Activated CD4-positive, alpha-beta T cell treated with anti-CD3 and anti-CD28 coated beads, Interleukin-2, amount 50 U/mL, for 1 hour (primary cell): ENCODE data around the gene RFTN2.
"Not testable (repeated sequence)": the region's sequence is repeated elsewhere in the genome, so short reads cannot be mapped to it uniquely, and the experiment has no call there.

Experiments
- DNase-seq: peaks from one replicate; pipeline ENCODE4 v3.0.0-alpha.2; 2020

The RFTN2 gene, protein sequence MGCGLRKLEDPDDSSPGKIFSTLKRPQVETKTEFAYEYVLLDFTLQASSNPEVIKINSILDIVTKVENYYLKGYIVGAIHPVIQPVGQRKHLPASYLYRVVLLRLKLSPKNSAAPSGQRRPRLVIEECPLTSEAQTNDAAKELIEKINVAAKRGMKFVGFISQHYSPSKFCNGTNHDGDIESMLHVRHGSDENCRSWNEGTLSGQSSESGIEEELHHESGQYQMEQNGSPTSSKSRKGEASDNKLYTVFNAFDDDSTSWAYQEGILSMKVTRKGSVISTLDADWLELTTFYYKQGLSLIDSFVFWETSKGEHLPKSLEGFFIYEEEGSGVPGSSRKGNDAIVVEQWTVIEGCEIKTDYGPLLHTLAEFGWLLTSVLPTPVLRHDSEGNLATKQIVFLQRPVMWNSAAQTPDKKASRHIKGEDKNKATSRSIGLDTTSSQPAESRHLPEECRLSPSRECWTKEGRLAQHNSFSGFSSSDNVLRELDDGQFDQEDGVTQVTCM

GRCh38 chr2:197675246-197675645 is at the start of gene RFTN2:
TSS of gene RFTN2 (minus strand) at chr2:197675587. CDS start at chr2:197675458, 129 bp downstream.
- no peak for DNase-seq

DNA sequence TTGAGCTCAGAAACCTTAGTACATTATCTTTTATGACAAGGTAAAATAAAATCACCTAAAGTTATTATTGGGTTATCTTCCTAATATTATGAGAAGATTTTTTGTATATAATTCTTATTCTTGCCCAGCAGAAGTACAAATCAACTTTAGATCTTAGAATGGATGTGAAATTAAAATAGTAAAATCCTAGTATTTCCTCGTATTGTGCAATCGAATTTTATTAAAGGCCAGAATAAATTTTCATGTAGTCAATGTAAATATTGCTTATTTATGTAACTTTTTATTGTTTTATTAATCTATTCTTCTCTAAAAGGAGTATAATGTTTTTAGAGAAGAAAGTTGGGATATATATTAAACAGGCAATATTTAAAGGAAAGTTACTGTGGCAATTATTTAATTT is 42.5 kb upstream of the RFTN2 start:
- no peak for DNase-seq

- no peak for DNase-seq
Measured at GRCh38 chr2:197713271-197713670, 37.9 kb upstream of the RFTN2 start.

- DNase-seq: no peak
Measured at GRCh38 chr2:197711578-197711977, 36.2 kb upstream of the RFTN2 start.

- DNase-seq: no peak
Measured at GRCh38 chr2:197710424-197711042, 35.1 kb upstream of the RFTN2 start.

- not testable (repeated sequence) for DNase-seq
Measured at GRCh38 chr2:197709140-197709539, 33.8 kb upstream of the RFTN2 start.

DNA sequence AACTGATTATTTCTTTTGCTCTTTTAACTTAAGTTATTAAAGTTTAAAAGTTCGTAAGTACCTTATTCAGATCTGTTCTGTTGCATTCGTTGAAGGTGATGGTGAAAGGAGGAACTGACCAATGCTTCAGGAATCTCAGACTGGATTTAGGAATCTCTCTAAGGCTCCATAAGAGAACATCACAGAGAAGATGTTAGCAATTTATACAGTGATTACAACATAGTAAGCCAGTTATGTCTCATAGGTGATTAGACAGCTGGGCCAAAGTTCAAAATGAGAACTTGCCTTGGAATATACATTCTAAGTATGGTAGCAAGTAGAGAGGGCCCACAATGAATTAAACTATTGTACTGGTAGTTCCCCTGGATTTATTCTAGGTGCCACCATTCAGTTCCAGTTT is 32.9 kb upstream of the RFTN2 start:
- no peak for DNase-seq

DNA sequence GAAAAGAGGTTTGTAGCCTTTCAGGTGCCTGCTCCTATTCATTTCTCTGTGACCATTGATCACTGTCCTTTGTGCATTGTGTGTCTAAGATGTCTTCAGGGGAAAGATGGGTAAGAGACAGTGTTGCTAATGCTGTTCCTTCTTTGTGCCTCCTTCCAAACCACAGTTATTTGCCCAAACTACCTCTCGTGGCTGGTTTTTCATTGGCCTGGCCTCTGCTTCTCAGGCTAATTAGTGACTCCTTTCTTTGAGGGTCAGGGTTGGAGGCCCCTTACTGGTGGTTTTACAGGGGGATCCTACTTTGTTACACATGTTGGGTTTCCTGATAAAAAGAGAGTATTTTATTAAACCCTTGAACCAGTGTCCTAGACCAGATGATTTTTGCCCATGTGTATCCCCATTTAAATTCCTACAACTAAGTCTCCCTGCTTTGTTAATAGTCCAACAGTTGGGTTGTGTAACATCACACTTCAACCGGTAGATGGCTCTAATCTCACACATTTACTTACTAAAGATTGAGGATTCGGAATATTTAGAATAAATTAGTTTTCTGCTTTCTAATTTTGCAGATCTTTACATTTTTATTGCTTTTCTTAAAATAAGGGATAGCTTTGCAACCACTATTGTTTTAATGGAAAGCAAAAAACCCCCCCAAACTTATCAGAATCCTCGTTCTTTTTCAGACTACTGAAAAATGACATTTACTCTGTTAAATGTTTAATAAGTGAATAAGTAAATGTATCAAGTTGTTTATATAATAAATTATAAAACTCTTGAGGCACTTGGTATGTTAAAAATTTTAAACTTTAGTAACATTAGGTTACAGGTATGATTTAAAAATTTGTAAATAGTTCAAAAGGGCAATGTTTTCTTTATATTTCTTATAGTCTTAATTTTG is 32.2 kb upstream of the RFTN2 start:
- no peak for DNase-seq

DNA sequence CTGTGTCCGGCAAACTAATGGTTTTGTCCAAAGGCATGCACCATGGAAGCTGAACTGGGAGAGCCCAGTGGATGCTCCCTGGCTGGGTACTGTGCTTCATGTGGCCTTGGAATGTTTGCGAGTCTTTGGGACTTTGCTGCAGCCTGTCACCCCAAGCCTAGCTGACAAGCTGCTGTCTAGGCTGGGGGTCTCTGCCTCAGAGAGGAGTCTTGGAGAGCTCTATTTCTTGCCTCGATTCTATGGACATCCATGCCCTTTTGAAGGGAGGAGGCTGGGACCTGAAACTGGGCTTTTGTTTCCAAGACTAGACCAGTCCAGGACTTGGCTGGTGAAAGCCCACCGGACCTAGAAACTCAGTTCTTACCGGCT is 31.4 kb upstream of the RFTN2 start:
- DNase-seq: no peak

DNA sequence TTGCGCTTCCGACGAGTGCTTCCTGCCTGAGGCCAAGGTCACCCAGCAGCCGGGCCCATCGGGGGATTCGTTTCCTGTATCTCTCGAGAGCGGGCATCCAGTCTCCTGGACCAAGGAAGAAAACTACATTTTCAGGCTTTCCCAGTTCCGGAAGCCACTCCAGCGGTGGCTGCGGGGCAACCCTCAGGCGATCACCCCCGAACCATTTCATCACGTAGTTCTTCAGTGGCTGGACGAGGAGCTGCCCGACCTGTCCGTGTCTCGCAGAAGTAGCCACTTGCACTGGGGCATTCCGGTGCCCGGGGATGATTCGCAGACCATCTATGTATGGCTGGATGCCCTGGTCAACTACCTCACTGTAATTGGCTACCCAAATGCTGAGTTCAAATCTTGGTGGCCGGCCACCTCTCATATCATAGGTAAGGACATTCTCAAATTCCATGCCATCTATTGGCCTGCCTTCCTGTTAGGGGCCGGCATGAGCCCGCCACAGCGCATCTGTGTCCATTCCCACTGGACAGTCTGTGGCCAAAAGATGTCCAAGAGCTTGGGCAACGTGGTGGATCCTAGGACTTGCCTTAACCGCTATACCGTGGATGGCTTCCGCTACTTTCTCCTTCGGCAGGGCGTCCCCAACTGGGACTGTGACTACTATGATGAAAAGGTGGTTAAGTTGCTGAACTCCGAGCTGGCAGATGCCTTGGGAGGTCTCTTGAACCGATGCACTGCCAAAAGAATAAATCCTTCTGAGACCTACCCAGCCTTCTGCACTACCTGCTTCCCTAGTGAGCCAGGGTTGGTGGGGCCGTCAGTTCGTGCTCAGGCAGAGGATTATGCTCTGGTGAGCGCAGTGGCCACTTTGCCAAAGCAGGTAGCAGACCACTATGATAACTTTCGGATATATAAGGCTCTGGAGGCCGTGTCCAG is 30.8 kb upstream of the RFTN2 start:
- no peak for DNase-seq

DNA sequence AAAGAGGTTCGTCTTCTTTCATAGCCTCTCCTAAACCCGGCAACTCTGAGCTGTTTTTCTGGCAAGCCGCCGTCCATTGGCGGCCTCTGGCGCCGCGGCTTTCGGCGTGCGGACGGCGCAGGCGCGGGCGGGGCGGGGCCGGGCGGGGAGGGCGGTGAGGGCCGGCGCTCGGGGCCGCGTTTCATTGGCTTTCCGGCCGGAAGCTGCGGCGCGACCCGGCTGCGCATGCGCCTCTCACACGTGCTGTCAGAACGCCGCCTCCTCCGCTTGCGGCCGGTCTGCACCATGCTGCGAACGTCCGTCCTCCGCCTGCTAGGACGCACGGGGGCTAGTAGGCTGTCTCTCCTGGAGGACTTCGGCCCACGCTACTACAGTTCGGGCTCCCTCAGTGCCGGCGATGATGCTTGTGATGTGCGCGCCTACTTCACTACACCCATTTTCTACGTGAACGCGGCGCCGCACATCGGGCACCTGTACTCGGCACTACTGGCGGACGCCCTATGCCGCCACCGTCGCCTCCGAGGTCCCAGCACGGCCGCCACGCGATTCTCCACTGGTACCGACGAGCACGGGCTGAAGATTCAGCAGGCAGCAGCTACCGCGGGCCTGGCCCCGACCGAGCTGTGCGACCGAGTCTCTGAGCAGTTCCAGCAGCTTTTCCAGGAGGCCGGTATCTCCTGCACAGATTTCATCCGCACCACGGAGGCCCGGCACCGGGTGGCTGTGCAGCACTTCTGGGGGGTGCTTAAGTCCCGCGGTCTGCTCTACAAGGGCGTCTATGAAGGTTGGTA is 29.9 kb upstream of the RFTN2 start, which contains the start of gene MARS2:
Gene MARS2 (plus strand): TSS at position 249 of the 791 bp plus-strand sequence. CDS start 37 bp downstream, at position 286.
- DNase-seq: peak; percentile 91

- DNase-seq: no peak
Measured at GRCh38 chr2:197704434-197705120, 29.2 kb upstream of the RFTN2 start.

DNA sequence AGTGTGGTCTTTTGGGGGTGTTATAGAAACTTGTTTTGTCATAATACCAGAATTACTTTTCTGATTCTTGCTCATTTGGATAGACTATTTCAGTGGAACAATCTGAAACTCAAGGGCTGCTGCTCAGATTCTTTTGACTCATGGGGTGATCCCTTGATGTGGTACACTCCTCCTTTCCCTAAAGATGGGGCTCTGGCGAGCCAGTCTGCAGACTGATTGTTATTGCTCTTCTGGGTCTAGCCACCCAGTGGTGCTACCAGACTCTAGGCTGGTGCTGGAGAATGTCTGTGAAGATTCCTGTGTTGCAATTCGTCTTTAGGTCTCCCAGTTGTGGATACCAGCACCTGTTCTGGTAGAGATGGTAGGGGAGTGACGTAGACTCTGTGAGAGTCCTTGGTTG is 25.6 kb upstream of the RFTN2 start:
- DNase-seq: no peak

GRCh38 chr2:197699724-197700123 is 24.3 kb upstream of the RFTN2 start:
- not testable (repeated sequence) for DNase-seq

DNA sequence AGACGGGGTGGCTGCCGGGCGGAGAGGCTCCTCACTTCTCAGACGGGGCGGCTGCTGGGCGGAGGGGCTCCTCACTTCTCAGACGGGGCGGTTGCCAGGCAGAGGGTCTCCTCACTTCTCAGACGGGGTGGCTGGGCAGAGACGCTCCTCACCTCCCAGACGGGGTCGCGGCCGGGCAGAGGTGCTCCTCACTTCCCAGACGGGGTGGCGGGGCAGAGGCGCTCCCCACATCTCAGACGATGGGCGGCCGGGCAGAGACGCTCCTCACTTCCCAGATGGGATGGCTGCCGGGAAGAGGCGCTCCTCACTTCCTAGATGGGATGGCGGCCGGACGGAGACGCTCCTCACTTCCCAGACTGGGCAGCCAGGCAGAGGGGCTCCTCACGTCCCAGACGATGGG is 21.2 kb upstream of the RFTN2 start:
- DNase-seq: not testable (repeated sequence)

DNA sequence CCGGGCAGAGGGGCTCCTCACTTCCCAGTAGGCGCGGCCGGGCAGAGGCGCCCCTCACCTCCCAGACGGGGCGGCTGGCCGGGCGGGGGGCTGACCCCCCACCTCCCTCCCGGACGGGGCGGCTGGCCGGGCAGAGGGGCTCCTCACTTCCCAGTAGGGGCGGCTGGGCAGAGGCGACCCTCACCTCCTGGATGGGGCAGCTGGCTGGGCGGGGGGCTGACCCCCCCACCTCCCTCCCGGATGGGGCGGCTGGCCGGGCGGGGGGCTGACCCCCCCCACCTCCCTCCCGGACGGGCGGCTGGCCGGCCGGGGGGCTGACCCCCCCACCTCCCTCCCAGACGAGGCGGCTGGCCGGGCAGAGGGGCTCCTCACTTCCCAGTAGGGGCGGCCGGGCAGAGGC is 20.6 kb upstream of the RFTN2 start:
- DNase-seq: not testable (repeated sequence)

- not testable (repeated sequence) for DNase-seq
Measured at GRCh38 chr2:197695206-197695605, 19.8 kb upstream of the RFTN2 start.

DNA sequence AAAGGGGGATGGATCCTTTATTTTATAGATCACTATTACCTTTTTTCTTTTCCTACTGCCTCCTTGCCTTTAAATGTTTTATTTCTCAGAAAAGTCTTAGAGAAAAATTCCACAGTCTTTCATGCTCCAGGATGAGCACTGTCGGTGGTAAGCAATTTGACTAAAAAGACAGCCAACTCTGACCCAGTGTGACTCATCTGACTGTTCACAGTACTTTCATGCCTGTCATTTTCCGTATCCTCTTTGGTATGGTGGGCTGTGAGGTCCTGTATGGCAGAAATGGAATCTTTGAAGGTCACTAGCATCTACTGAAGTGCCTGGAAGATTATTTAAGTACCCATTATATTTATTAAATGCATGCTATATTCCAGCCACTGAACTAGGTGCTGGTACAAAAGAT is 2.1 kb upstream of the RFTN2 start:
- no peak for DNase-seq

GRCh38 chr2:197677056-197677455 is 1.7 kb upstream of the RFTN2 start:
- DNase-seq: no peak

GRCh38 chr2:197675711-197676188 is 363 bp upstream of the RFTN2 start:
- no peak for DNase-seq
